ENCODE measurements around the gene ABHD14A.

ABHD14A gene

GRCh38 chr3:51997172-51997571 lies 22.3 kb downstream of the ABHD14A start:
- DNase-seq: no peak

- peak; percentile 12 to 20 for DNase-seq
Observed at GRCh38 chr3:51997935-51998596, 23.2 kb downstream of the ABHD14A start.

DNA sequence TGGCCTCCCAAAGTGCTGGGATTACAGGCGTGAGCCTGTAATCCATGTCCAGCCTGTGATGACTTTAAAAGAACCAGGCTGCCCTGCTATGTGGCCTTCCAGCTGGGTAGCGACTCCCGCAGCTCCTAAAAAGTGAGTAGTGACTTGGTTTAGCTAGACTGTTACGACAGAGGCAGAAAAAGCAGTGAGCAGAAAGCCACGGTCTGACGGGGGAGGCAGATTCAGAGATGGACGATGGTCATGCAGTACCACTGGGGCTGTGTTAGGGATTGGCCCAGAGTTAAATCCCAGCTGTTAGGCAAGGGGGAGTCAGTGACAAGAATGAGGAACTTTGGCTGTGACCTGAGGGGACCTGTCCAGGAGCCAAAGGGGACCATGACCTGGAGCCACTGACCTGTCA lies 23.9 kb downstream of the ABHD14A start:
- DNase-seq: no peak

GRCh38 chr3:51999846-52000245 lies 25.0 kb downstream of the ABHD14A start:
- no peak for DNase-seq

DNA sequence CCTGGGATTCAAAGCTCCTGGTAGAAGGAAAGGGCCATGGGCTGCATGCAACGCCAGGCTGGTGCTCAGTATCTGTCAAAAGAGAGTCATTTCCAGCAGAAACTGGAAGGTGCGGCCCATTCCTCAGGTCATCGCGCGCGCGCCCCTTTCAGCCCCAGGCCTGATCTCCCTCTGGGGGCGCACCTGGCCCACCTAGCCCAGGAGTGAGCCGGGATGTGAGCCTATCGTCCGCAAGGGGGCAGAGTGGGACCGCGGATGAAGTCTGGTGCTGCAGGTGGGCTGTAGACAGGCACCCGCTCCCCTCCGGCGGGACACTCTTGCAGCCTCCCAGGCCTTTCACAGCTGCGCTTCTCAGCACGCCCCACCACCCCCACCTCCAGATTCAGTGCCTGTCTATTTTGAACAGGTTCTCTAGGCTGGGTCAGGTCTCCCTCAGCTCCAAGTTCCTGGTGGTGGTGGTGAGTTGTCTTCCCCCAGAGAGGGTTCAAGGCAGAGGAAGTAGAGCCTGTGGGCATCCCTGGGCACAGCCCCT lies 26.6 kb downstream of the ABHD14A start:
- DNase-seq: peak; percentile 63 to 70

- DNase-seq: no peak
Observed at GRCh38 chr3:52002748-52003147, 27.9 kb downstream of the ABHD14A start.

DNA sequence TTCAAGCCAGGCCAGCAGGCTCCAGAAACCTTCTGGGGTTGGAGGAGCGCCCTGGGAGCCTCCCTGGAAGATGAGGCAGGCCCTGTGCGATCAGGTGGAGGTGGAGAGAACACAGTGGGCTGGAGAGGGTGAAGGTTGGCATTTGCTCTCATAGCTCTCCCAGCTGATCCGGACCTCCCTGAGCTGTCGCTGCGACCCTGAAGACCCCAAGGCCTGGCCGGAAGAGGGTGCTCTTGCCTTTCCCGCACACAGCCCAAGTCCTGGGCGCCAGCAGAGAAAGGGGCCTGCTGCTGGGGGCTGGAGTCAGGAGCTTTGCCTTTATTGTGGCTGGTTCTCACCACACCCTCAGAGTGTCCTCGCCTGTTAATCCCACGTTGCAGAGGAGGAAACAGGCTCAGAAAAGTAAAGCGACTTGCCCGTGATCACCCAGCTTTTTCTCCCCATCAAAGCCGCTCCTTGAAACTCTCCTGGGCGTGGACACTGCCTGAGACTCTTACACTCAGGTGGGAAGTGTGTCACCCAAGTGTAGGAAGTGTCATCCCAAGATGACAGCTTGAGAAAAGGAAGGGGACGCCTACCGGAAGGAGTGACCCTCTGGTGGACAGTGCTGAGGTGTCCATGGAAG lies 29.4 kb downstream of the ABHD14A start:
- DNase-seq: peak; percentile 62 to 77

- DNase-seq: no peak
Observed at GRCh38 chr3:52004906-52005395, 30.1 kb downstream of the ABHD14A start.

GRCh38 chr3:52005571-52005986 lies 30.7 kb downstream of the ABHD14A start:
- peak; percentile 54 to 55 for DNase-seq

DNA sequence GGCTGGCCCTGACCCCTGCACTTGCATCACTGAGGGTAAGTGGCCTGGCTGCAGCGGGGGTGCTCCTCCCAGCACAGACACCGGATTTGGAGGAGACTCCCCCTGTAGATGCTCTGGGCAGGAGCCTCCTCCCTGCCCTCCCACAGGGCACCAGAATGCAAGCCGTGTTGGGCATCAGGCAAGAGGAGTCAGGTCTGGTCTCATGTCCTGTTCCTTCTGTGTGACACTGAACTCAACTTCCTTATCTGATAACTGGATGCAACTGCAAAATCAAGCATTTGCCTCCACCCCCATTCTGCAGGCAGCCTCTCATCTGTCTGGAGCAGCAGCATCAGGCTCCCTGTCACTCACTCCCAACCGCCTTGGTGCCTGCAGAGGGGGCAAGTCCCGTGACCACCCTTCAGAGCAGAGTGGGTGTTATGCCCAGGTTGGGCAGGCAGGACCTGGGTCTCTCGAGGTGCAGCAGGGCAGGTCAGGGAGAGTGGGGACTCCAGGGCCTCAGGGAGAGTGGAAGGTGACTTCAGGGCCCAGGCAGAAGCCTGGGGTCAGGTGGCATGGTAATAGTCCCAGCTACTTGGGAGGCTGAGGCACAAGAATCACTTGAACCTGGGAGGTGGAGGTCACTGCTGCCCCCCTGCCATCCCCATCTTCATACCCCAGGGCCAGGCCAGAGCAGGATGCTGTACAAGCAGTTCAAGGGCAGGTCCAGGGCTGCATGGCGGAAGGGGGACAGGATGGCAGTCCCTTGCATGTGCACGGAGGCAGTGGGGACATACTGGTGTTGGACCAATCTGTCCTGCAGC lies 31.4 kb downstream of the ABHD14A start:
- no peak for DNase-seq

GRCh38 chr3:52006820-52007133 lies 31.9 kb downstream of the ABHD14A start:
- DNase-seq: no peak

DNA sequence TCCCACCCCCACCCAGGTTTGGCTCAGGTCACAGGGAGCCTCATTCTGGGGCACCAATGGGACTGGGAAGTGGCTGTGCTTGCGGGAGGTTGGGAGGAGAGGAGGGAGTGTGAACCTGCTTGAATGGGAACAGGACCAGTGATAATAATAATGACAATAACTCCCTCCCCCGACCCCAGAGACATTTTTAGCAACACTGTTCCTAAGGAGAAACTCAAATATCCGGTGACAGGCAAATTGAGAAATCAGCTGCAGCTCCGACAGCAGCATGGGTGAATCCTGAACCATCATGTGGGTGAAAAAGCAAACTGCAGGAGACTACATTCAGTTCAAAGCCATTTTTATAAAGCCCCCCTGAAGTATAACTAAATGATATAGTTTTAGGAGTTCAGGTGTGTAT lies 32.4 kb downstream of the ABHD14A start:
- no peak for DNase-seq

GRCh38 chr3:52010431-52010830 lies 35.6 kb downstream of the ABHD14A start:
- no peak for DNase-seq

- DNase-seq: no peak
Observed at GRCh38 chr3:52012699-52013098, 37.8 kb downstream of the ABHD14A start.

- DNase-seq: no peak
Observed at GRCh38 chr3:52013802-52014598, 39.1 kb downstream of the ABHD14A start.

DNA sequence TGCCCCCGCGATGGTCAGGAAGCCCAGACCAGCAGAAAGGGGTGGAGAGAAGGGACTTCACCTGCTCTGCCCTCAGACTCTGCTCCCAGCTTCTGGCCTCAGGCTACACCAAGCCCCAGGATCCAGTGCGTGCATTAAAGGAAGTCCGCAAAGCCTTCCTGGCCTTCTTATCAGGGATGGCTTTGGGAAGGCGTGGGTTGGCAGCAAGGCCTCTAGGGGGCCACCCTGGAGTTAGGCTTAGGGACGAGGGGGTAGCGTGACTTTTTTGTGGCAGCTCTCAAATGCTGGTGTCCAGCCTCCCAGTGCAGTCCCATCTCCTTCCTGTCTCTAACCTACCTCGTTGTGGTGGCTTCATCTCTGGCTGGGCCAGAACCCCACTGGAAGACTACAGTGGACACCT lies 39.7 kb downstream of the ABHD14A start:
- peak; percentile 24 to 27 for DNase-seq

GRCh38 chr3:52015438-52016228 lies 40.8 kb downstream of the ABHD14A start:
- no peak for DNase-seq

- no peak for DNase-seq
Observed at GRCh38 chr3:52017586-52017985, 42.7 kb downstream of the ABHD14A start.

GRCh38 chr3:52018319-52019000 lies 43.6 kb downstream of the ABHD14A start:
- DNase-seq: no peak

GRCh38 chr3:52019352-52020080 lies 44.7 kb downstream of the ABHD14A start:
- no peak for DNase-seq

GRCh38 chr3:52020796-52021195 lies 45.9 kb downstream of the ABHD14A start:
- no peak for DNase-seq

Data from SHP77 (cell line).